MCF 10A (cell line): ENCODE measurements around the gene PELO. TPM values are rescaled to one million over a fixed set of nuclear protein-coding genes. Genes with fewer than 3 reads are reported as not detected.

Source experiments
- BruUV-seq: library from RNA; stranded (reverse); fragments of 400-500 nt; replicated peaks from 2 replicates; lab custom pipeline; 2021; lab: Mats Ljungman, UMichigan
- CTCF ChIA-PET: fragments of 300-600 bp; sonication (Branson Sonifier 250); formaldehyde crosslinking; extraction: SDS; loops from one replicate; lab custom pipeline; 2021; ENCODE audit warnings: antibody characterized with exemption, inconsistent platforms; lab: Yijun Ruan, JAX
- POLR2A ChIA-PET: fragments of 300-600, 350-650 bp; sonication (Branson Sonifier 250); formaldehyde crosslinking; extraction: SDS; loops from one replicate; lab custom pipeline; 2020; ENCODE audit warnings: antibody characterized with exemption, inconsistent platforms; lab: Yijun Ruan, JAX
- DNase-seq: peaks from one replicate; pipeline ENCODE4 v3.0.0-alpha.2; 2018; ENCODE audit not compliant: unreplicated experiment
- H3K27ac Mint-ChIP-seq: one replicate; pipeline ENCODE4 v1.8.0; 2022; ENCODE audit warnings: mild to moderate bottlenecking, low read depth, mixed read lengths; ENCODE audit not compliant: unreplicated experiment
- H3K27me3 Mint-ChIP-seq: one replicate; pipeline ENCODE4 v1.8.0; 2022; ENCODE audit warnings: mixed read lengths; ENCODE audit not compliant: insufficient read depth, unreplicated experiment
- H3K36me3 Mint-ChIP-seq: one replicate; pipeline ENCODE4 v1.8.0; 2022; ENCODE audit warnings: mild to moderate bottlenecking, moderate library complexity, mixed read lengths; ENCODE audit not compliant: insufficient read depth, unreplicated experiment
- H3K4me1 Mint-ChIP-seq: one replicate; pipeline ENCODE4 v1.8.0; 2022; ENCODE audit warnings: mixed read lengths; ENCODE audit not compliant: insufficient read depth, unreplicated experiment
- H3K4me3 Mint-ChIP-seq: one replicate; pipeline ENCODE4 v1.8.0; 2022; ENCODE audit warnings: mild to moderate bottlenecking, moderate library complexity, mixed read lengths; ENCODE audit not compliant: unreplicated experiment
- H3K9me3 Mint-ChIP-seq: one replicate; pipeline ENCODE4 v1.8.0; 2022; ENCODE audit warnings: mixed read lengths; ENCODE audit not compliant: unreplicated experiment
- intact Hi-C: fragments of 100-400 bp; cut with micrococcal nuclease; formaldehyde crosslinking; loops from 2 replicates; pipeline ENCODE4 v1.14.1; 2022
- total RNA-seq: library from RNA; stranded (reverse); gene quantifications from 2 replicates; pipeline ENCODE4 v1.2.3, GENCODE V29; 2022
- TF ChIP-seq, protein P1 (sequence below): fragments of 200-600 bp; IDR thresholded peaks from one replicate; pipeline ENCODE4 v1.8.0; 2022; ENCODE audit warnings: antibody characterized with exemption, mild to moderate bottlenecking; ENCODE audit not compliant: unreplicated experiment

The PELO gene
- total RNA-seq, 1 experiment from 2014 or later = 22.5 TPM

DNA sequence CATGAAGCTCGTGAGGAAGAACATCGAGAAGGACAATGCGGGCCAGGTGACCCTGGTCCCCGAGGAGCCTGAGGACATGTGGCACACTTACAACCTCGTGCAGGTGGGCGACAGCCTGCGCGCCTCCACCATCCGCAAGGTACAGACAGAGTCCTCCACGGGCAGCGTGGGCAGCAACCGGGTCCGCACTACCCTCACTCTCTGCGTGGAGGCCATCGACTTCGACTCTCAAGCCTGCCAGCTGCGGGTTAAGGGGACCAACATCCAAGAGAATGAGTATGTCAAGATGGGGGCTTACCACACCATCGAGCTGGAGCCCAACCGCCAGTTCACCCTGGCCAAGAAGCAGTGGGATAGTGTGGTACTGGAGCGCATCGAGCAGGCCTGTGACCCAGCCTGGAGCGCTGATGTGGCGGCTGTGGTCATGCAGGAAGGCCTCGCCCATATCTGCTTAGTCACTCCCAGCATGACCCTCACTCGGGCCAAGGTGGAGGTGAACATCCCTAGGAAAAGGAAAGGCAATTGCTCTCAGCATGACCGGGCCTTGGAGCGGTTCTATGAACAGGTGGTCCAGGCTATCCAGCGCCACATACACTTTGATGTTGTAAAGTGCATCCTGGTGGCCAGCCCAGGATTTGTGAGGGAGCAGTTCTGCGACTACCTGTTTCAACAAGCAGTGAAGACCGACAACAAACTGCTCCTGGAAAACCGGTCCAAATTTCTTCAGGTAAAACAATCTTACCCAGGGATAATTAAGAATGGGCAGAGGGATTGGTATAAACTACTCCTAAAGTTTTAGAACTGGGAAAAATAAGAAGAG, 12.9 kb downstream of the PELO start:
- Mint-ChIP-seq H3K36me3 (peaks cover 22% of the 10 kb centered on the region), H3K4me1 (peaks cover 43% of the 10 kb centered on the region), H3K27me3 (no peaks in the 10 kb centered on the region), H3K4me3 (peak overlapping the region; percentile 92), H3K9me3 (no peaks in the 10 kb centered on the region), H3K27ac (peak overlapping the region; percentile 90)
- TF ChIP-seq, protein P1, sequence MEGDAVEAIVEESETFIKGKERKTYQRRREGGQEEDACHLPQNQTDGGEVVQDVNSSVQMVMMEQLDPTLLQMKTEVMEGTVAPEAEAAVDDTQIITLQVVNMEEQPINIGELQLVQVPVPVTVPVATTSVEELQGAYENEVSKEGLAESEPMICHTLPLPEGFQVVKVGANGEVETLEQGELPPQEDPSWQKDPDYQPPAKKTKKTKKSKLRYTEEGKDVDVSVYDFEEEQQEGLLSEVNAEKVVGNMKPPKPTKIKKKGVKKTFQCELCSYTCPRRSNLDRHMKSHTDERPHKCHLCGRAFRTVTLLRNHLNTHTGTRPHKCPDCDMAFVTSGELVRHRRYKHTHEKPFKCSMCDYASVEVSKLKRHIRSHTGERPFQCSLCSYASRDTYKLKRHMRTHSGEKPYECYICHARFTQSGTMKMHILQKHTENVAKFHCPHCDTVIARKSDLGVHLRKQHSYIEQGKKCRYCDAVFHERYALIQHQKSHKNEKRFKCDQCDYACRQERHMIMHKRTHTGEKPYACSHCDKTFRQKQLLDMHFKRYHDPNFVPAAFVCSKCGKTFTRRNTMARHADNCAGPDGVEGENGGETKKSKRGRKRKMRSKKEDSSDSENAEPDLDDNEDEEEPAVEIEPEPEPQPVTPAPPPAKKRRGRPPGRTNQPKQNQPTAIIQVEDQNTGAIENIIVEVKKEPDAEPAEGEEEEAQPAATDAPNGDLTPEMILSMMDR = no peak
- POLR2A ChIA-PET = interaction anchor here (0.7 to 4.9 kb wide), 21 partner anchors 8 to 309 kb away, joined by 3 to 51 read pairs (median 4); partner anchors contain the start of genes ITGA1, MOCS2 and PELO
- intact Hi-C loops = loop anchor here (1.0 kb wide), 1 partner anchor 115 kb away; no protein-coding TSS in a partner anchor
- CTCF ChIA-PET = interaction anchor here (0.6 to 2.2 kb wide), 17 partner anchors 11 to 849 kb away, joined by 3 to 17 read pairs (median 4); partner anchors contain the start of genes ITGA1 and PELO
- DNase-seq = peak; percentile 80
- BruUV-seq = TSS peak; percentile 68

DNA sequence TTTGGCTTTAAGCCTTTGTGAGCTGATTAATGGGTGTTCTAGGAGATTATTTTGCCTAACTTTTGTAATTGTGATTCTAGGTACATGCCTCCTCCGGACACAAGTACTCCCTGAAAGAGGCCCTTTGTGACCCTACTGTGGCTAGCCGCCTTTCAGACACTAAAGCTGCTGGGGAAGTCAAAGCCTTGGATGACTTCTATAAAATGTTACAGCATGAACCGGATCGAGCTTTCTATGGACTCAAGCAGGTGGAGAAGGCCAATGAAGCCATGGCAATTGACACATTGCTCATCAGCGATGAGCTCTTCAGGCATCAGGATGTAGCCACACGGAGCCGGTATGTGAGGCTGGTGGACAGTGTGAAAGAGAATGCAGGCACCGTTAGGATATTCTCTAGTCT, 13.6 kb downstream of the PELO start:
- TF ChIP-seq, protein P1 = no peak
- intact Hi-C loops = loop anchor here (1.0 kb wide), 1 partner anchor 114 kb away; no protein-coding TSS in a partner anchor
- Mint-ChIP-seq H3K9me3 (no peaks in the 10 kb centered on the region), H3K27me3 (no peaks in the 10 kb centered on the region), H3K4me1 (peaks cover 43% of the 10 kb centered on the region), H3K36me3 (peaks cover 27% of the 10 kb centered on the region), H3K27ac (peak overlapping the region; percentile 90), H3K4me3 (peak overlapping the region; percentile 92)
- POLR2A ChIA-PET = interaction anchor here (0.7 to 4.9 kb wide), 13 partner anchors 9 to 308 kb away, joined by 3 to 51 read pairs (median 4); partner anchors contain the start of genes ITGA1, MOCS2 and PELO
- DNase-seq = peak; percentile 28
- CTCF ChIA-PET = interaction anchor here (0.8 to 2.2 kb wide), 8 partner anchors 11 to 147 kb away, joined by 3 to 8 read pairs (median 4); no protein-coding TSS in a partner anchor
- BruUV-seq = no TSS peak

DNA sequence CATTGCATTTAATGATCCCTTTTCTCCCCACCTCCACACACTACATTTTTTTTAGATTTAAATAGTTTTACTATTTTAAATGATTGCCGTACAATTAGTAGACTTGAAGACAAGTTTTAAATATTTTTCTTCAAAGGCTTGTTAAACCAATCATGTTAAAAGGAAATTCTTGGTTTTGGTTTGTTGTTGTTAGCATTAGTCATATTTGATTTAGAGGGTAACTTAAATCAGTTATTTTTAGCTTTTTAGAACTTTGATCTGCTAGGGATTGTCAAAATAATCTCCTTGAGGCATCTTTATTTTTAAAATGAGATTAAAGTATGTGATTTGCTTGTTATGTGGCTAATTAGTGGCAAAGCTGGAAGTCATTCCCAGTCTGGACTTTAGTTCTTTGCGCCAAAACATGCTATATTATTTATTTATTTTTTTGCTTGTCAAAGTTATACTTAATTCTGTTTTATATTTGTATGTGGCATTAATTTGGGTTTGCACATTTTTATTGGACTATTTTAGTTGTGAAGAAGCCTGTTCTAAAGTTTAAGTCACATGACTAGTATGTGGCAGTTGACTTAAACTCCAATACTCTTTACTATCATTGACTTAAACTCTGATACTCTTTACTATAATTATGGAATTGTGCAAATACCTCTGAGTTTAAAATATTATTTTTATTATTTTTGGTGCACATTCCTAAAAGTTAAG, 14.7 kb downstream of the PELO start:
- H3K9me3 Mint-ChIP-seq = no peaks in the 10 kb centered on the region
- DNase-seq = no peak
- no peak overlapping the region for H3K27ac Mint-ChIP-seq
- intact Hi-C loops = no loop called here
- peak overlapping the region; percentile 92 for H3K4me3 Mint-ChIP-seq
- no peaks in the 10 kb centered on the region for H3K27me3 Mint-ChIP-seq
- ChIA-PET POLR2A (interaction anchor here (0.6 to 4.9 kb wide), 6 partner anchors 10 to 186 kb away, joined by 3 to 51 read pairs (median 16); partner anchors contain the start of genes ITGA1 and PELO), CTCF (interaction anchor here (0.6 to 2.2 kb wide), 5 partner anchors 10 to 303 kb away, joined by 3 to 8 read pairs (median 5); no protein-coding TSS in a partner anchor)
- H3K4me1 Mint-ChIP-seq = peaks cover 43% of the 10 kb centered on the region
- TF ChIP-seq, protein P1 = no peak
- no TSS peak for BruUV-seq
- H3K36me3 Mint-ChIP-seq = peaks cover 28% of the 10 kb centered on the region
